GM12878 (cell line): ENCODE measurements around the gene TMEM255A. TPM values are rescaled to one million over a fixed set of nuclear protein-coding genes. Genes with fewer than 3 reads are reported as not detected.

Source experiments
- ATF3 ChIP-seq: IDR thresholded peaks from 2 replicates; pipeline ENCODE4 v1.6.1; 2011; ENCODE audit warnings: low read depth, mild to moderate bottlenecking, low read length, moderate library complexity, borderline replicate concordance; ENCODE audit errors: extremely low read depth
- CREM ChIP-seq: IDR thresholded peaks from 2 replicates; pipeline ENCODE4 v1.6.1; 2014; ENCODE audit warnings: antibody characterized with exemption, low read depth
- CTCF ChIP-seq, 3 experiments: IDR thresholded peaks in 2 of 3; conservative IDR thresholded peaks in 1 of 3; 2 replicates each; pipeline ENCODE4 v1.5.1; 2011; ENCODE audit warnings: low read depth in 3 of 3, low read length in 3 of 3, mild to moderate bottlenecking in 3 of 3, control low read depth in 2 of 3, moderate library complexity in 2 of 3, inconsistent platforms in 1 of 3, mixed read lengths in 1 of 3; ENCODE audit not compliant: control insufficient read depth in 2 of 3, insufficient read depth in 1 of 3; ENCODE audit errors: extremely low read depth in 1 of 3
- ESRRA ChIP-seq: IDR thresholded peaks from 2 replicates; pipeline ENCODE4 v1.6.1; 2012; ENCODE audit warnings: mild to moderate bottlenecking, low read length, improper control_type of control experiment
- KLF5 ChIP-seq: fragments of 450-650 bp; IDR thresholded peaks from 2 replicates; pipeline ENCODE4 v1.6.1; 2014; ENCODE audit warnings: mild to moderate bottlenecking; ENCODE audit not compliant: partially characterized antibody
- NKRF ChIP-seq: fragments of 450-650 bp; conservative IDR thresholded peaks from 2 replicates; pipeline ENCODE4 v1.6.1; 2017; ENCODE audit warnings: mild to moderate bottlenecking, moderate library complexity
- PAX5 ChIP-seq: IDR thresholded peaks from 2 replicates; pipeline ENCODE4 v1.6.1; 2011; ENCODE audit warnings: low read depth, low read length, borderline replicate concordance
- POLR2A ChIP-seq: IDR thresholded peaks from 2 replicates; pipeline ENCODE4 v1.6.1; 2011; ENCODE audit warnings: low read depth, mild to moderate bottlenecking, low read length
- POLR2AphosphoS2 ChIP-seq: IDR thresholded peaks from 2 replicates; pipeline ENCODE4 v1.6.1; 2011; ENCODE audit warnings: low read depth, mild to moderate bottlenecking, low read length, improper control_type of control experiment, moderate library complexity
- RBBP5 ChIP-seq: fragments of 200-600 bp; sonication (generic); conservative IDR thresholded peaks from 2 replicates; pipeline ENCODE4 v1.6.1; 2016
- SIX5 ChIP-seq: IDR thresholded peaks from 2 replicates; pipeline ENCODE4 v1.6.1; 2011; ENCODE audit warnings: mild to moderate bottlenecking, low read depth, low read length, moderate library complexity; ENCODE audit not compliant: severe bottlenecking
- SMAD1 ChIP-seq: fragments of 450-650 bp; IDR thresholded peaks from 2 replicates; pipeline ENCODE4 v1.6.1; 2018; ENCODE audit warnings: mild to moderate bottlenecking, low read depth; ENCODE audit not compliant: partially characterized antibody
- SMARCA5 ChIP-seq: fragments of 450-650 bp; IDR thresholded peaks from 2 replicates; pipeline ENCODE4 v1.6.1; 2017; ENCODE audit warnings: mild to moderate bottlenecking
- SREBF1 ChIP-seq: IDR thresholded peaks from 2 replicates; pipeline ENCODE4 v1.6.1; 2012; ENCODE audit warnings: mild to moderate bottlenecking, low read length
- SUZ12 ChIP-seq: fragments of 200-600 bp; sonication (generic); IDR thresholded peaks from one replicate; pipeline ENCODE4 v1.6.1; 2018; ENCODE audit warnings: antibody characterized with exemption, mild to moderate bottlenecking; ENCODE audit not compliant: unreplicated experiment
- ZBED1 ChIP-seq: IDR thresholded peaks from 2 replicates; pipeline ENCODE4 v1.6.1; 2016; ENCODE audit warnings: borderline replicate concordance
- ZNF217 ChIP-seq: fragments of 450-650 bp; IDR thresholded peaks from 2 replicates; pipeline ENCODE4 v1.6.1; 2017; ENCODE audit warnings: antibody characterized with exemption, mild to moderate bottlenecking
- ZNF24 ChIP-seq: fragments of 450-650 bp; IDR thresholded peaks from 2 replicates; pipeline ENCODE4 v1.6.1; 2017; ENCODE audit warnings: antibody characterized with exemption, mild to moderate bottlenecking
- ZZZ3 ChIP-seq: IDR thresholded peaks from 2 replicates; pipeline ENCODE4 v1.6.1; 2011; ENCODE audit warnings: low read depth; ENCODE audit not compliant: control insufficient read depth, insufficient read length
- polyA plus RNA-seq, 11 experiments: library from polyadenylated mRNA; depleted of rRNA in 4 of 11; unstranded in 6 of 11; stranded (reverse) in 5 of 11; fragments of >200 nt; fragmentation: Nextera tagmentation in 4 of 11; fragmentation: Illumina TruSeq in 1 of 11; extraction: Ambion mirVana in 4 of 11; extraction: Trizol in 1 of 11; gene quantifications; 1 replicate in 1 of 11; 2 replicates in 10 of 11; pipeline versions ENCODE4 v1.2.1 to v1.2.3, GENCODE V29; 2011 to 2016; ENCODE audit warnings: inconsistent platforms in 2 of 11, missing spikeins in 2 of 11, low read depth in 1 of 11
- total RNA-seq, 4 experiments: library from RNA; depleted of rRNA in 3 of 4; stranded (reverse); fragments of >200 nt in 3 of 4; fragmentation: Illumina TruSeq in 1 of 4; extraction: Trizol in 1 of 4; gene quantifications; 2 replicates each; pipeline versions ENCODE4 v1.2.1 to v1.2.3, GENCODE V29; 2013 to 2021
- TF ChIP-seq, protein P1 (sequence below): IDR thresholded peaks from 2 replicates; pipeline ENCODE4 v1.6.1; 2012; ENCODE audit warnings: low read length, inconsistent platforms
- TF ChIP-seq, protein P2 (sequence below): IDR thresholded peaks from 2 replicates; pipeline ENCODE4 v1.6.1; 2011; ENCODE audit warnings: low read depth, low read length, improper control_type of control experiment, borderline replicate concordance
- TF ChIP-seq, protein P3 (sequence below): IDR thresholded peaks from 2 replicates; pipeline ENCODE4 v1.6.1; 2011; ENCODE audit warnings: borderline replicate concordance, low read depth, mild to moderate bottlenecking, moderate library complexity, low read length; ENCODE audit not compliant: insufficient read depth, poor library complexity, severe bottlenecking

TMEM255A gene
- total and polyA plus RNA-seq, 10 of the 15 experiments (the other 5 are each of a cell fraction or from before 2014, with no cell fraction given), result 0.90 to 5.4 (median 1.3) TPM

- TF ChIP-seq CTCF (IDR thresholded peaks at IDR 0.05 in 2 of 3, conservative IDR thresholded peaks at IDR 0.05 in 1 of 3; ENCODE audit: control insufficient read depth in 2 of 3, extremely low read depth in 1 of 3, insufficient read depth in 1 of 3, low read depth in 3 of 3, low read length in 3 of 3), result peak; percentile 70 to 72 (median 71)
- no peak for TF ChIP-seq SIX5
- TF ChIP-seq SMAD1, result no peak
- TF ChIP-seq POLR2AphosphoS2, result no peak
- no peak for TF ChIP-seq KLF5
- no peak for TF ChIP-seq ZBED1
- TF ChIP-seq, protein P1, sequence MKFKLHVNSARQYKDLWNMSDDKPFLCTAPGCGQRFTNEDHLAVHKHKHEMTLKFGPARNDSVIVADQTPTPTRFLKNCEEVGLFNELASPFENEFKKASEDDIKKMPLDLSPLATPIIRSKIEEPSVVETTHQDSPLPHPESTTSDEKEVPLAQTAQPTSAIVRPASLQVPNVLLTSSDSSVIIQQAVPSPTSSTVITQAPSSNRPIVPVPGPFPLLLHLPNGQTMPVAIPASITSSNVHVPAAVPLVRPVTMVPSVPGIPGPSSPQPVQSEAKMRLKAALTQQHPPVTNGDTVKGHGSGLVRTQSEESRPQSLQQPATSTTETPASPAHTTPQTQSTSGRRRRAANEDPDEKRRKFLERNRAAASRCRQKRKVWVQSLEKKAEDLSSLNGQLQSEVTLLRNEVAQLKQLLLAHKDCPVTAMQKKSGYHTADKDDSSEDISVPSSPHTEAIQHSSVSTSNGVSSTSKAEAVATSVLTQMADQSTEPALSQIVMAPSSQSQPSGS, result peak; percentile 23; the same call in 1 of the 2 replicates
- no peak for TF ChIP-seq ZNF24
- TF ChIP-seq ESRRA, result no peak
- no peak for TF ChIP-seq ATF3
- TF ChIP-seq SREBF1, result no peak
- peak; percentile 73 for TF ChIP-seq CREM
- TF ChIP-seq, protein P2, sequence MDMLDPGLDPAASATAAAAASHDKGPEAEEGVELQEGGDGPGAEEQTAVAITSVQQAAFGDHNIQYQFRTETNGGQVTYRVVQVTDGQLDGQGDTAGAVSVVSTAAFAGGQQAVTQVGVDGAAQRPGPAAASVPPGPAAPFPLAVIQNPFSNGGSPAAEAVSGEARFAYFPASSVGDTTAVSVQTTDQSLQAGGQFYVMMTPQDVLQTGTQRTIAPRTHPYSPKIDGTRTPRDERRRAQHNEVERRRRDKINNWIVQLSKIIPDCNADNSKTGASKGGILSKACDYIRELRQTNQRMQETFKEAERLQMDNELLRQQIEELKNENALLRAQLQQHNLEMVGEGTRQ, result no peak
- TF ChIP-seq POLR2A, result peak; percentile 74
- no peak for TF ChIP-seq ZNF217
- TF ChIP-seq NKRF, result no peak
- no peak for TF ChIP-seq RBBP5
- peak; percentile 48; the same call in 1 of the 2 replicates for TF ChIP-seq PAX5
- TF ChIP-seq, protein P3, sequence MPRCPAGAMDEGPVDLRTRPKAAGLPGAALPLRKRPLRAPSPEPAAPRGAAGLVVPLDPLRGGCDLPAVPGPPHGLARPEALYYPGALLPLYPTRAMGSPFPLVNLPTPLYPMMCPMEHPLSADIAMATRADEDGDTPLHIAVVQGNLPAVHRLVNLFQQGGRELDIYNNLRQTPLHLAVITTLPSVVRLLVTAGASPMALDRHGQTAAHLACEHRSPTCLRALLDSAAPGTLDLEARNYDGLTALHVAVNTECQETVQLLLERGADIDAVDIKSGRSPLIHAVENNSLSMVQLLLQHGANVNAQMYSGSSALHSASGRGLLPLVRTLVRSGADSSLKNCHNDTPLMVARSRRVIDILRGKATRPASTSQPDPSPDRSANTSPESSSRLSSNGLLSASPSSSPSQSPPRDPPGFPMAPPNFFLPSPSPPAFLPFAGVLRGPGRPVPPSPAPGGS, result no peak
- peak; percentile 89 for TF ChIP-seq SMARCA5
- peak; percentile 79 for TF ChIP-seq ZZZ3
- no peak for TF ChIP-seq SUZ12
Measured at GRCh38 chrX:120308959-120309872, 2.0 kb downstream of the TMEM255A start (continued).
